ENCODE measurements around the gene APOL2.

APOL2 gene

DNA sequence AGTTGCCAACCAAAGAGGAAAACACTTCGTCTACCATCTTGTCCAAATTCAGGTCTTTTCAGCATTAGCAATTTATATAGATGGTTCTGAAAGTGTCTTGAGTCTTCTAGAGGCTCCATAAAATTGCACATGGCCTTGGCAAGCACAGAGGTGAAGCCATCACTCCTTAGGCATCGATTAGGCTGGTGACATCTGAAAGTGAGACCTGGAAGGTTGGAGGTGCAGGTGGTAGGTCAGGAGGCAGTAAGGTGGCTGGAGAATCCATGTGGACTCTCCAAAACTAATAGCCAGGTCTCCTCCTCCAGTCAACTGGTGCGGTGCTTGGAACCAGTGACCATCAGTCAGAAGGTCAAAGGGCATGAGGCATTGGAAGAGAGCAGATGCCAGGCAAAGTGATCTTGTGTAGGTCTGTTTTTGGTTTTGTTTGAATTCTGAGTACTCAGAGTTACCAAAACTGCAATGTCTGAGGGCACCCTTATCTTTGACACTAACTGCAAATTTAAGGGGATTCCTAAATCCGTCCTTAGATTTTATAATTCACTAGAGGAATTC lies 6.6 kb upstream of the APOL2 start:
- Histone ChIP-seq H3K27me3 (no peaks in the 10 kb centered on the region), H3K4me1 (ENCODE audit: control insufficient read depth in 1 of 2, insufficient read depth in 1 of 2, low read depth in 1 of 2, low read length in 1 of 2) (no peaks in the 10 kb centered on the region), H3K27ac (no peak overlapping the region), H3K9me3 (no peaks in the 10 kb centered on the region), H3K36me3 (no peaks in the 10 kb centered on the region), H3K4me3 (ENCODE audit: low read depth in 1 of 2, low read length in 1 of 2) (no peak overlapping the region)
- TF ChIP-seq, protein P1, sequence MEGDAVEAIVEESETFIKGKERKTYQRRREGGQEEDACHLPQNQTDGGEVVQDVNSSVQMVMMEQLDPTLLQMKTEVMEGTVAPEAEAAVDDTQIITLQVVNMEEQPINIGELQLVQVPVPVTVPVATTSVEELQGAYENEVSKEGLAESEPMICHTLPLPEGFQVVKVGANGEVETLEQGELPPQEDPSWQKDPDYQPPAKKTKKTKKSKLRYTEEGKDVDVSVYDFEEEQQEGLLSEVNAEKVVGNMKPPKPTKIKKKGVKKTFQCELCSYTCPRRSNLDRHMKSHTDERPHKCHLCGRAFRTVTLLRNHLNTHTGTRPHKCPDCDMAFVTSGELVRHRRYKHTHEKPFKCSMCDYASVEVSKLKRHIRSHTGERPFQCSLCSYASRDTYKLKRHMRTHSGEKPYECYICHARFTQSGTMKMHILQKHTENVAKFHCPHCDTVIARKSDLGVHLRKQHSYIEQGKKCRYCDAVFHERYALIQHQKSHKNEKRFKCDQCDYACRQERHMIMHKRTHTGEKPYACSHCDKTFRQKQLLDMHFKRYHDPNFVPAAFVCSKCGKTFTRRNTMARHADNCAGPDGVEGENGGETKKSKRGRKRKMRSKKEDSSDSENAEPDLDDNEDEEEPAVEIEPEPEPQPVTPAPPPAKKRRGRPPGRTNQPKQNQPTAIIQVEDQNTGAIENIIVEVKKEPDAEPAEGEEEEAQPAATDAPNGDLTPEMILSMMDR (IDR thresholded peaks at IDR 0.05), result no peak

DNA sequence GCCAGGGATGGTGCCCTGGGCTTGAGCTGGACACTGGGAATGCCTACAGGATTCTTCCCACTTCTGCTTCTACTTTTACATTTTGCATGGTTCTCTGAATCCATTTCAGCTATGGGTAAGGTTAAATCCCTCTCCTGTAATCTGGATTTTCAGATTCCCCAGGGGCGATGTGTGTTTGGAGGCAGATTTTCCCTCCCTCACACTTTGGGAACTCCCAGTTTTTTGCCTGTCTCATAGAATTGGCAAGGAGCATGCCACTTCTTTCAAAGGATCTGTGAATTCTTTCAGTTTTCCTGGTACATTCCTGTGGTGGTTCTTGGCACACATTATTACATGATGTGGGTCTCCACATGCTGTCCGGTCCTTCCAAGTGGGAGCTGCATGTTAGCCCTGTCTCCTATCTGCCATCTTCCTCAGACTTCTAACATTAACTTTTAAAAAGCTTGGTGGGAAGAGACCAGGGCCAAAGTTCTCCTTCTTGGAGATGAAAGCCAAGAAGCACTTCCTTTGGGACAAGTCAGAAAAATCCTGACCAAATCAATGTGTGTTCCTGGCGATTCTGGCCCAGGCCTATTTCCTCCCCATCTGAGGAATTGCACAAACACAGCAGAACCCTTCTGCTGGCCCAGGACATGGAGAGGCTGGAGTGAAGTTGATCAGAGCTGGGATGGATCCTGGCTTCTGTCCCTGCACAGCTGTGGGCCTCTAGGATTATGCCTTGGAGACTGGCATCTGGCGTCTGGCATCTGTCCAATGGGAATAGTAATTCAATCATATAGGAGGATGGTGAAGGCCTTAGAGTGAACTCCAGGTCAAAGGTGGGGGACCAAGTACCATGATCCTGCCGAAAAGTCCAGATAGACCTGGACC lies 5.4 kb upstream of the APOL2 start:
- H3K27ac ChIP-seq, result no peak overlapping the region
- H3K4me3 ChIP-seq (ENCODE audit: low read depth in 1 of 2, low read length in 1 of 2), result no peak overlapping the region
- H3K4me1 ChIP-seq (ENCODE audit: control insufficient read depth in 1 of 2, insufficient read depth in 1 of 2, low read depth in 1 of 2, low read length in 1 of 2), result peaks cover 4 to 5% of the 10 kb centered on the region in 2 experiments
- no peaks in the 10 kb centered on the region for H3K36me3 ChIP-seq
- H3K9me3 ChIP-seq, result no peaks in the 10 kb centered on the region
- no peaks in the 10 kb centered on the region for H3K27me3 ChIP-seq
- TF ChIP-seq, protein P1 (IDR thresholded peaks at IDR 0.05), result no peak

- H3K27ac ChIP-seq, result no peak overlapping the region
- H3K27me3 ChIP-seq, result no peaks in the 10 kb centered on the region
- H3K36me3 ChIP-seq, result no peaks in the 10 kb centered on the region
- no peaks in the 10 kb centered on the region for H3K9me3 ChIP-seq
- no peak overlapping the region for H3K4me3 ChIP-seq (ENCODE audit: low read depth in 1 of 2, low read length in 1 of 2)
- H3K4me1 ChIP-seq (ENCODE audit: control insufficient read depth in 1 of 2, insufficient read depth in 1 of 2, low read depth in 1 of 2, low read length in 1 of 2), result peaks cover 7 to 10% of the 10 kb centered on the region in 2 experiments
- TF ChIP-seq, protein P1 (IDR thresholded peaks at IDR 0.05), result no peak
Measured at GRCh38 chr22:36243986-36244385, 4.7 kb upstream of the APOL2 start.

- Histone ChIP-seq H3K36me3 (peaks cover 31% of the 10 kb centered on the region), H3K27ac (peak overlapping the region; percentile 91), H3K9me3 (no peaks in the 10 kb centered on the region), H3K27me3 (no peaks in the 10 kb centered on the region), H3K4me1 (ENCODE audit: control insufficient read depth in 1 of 2, insufficient read depth in 1 of 2, low read depth in 1 of 2, low read length in 1 of 2) (peaks cover 30 to 37% of the 10 kb centered on the region in 2 experiments), H3K4me3 (ENCODE audit: low read depth in 1 of 2, low read length in 1 of 2) (peak overlapping the region; percentile 78 to 85)
- TF ChIP-seq, protein P1 (IDR thresholded peaks at IDR 0.05), result no peak
Measured at GRCh38 chr22:36239150-36239400, 252 bp downstream of the APOL2 start.

DNA sequence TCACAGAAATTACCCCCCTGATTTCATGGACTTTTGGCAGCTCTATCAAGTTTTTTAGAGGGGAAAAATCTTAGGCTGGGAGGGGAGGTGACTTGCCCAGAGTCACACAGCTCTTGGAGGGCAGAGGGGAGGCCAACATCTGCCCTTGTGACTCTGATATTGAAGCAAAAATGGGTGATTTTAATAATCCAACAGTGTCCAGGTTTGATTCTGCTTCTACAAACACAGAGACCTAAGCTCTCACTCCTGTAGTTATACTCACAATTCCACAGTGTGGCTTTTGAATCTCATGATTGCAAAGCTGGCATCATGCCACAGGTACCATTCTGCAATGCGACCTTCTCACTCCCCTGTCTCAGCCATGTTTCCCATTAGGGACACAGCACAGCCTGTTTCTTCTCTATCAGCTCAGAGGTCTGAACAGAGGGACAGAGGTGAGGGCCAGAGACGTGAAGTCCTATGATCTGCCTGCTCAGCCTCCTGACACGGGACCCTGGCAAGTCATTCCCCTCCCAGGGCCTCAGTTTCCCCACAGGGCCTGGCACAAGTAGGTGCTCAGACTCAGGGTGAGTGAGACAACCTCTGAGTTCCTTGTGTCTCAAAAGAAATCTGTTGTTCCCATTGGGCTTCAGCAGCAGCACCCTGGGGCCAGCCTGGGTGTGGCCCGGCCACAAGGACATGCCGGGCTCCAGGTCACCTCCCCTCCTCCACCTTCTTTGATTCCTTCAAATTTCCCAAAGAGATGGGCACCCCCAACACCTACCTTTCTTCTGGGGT lies 766 bp downstream of the APOL2 start:
- peaks cover 35 to 41% of the 10 kb centered on the region in 2 experiments for H3K4me1 ChIP-seq (ENCODE audit: control insufficient read depth in 1 of 2, insufficient read depth in 1 of 2, low read depth in 1 of 2, low read length in 1 of 2)
- H3K27ac ChIP-seq, result peak overlapping the region; percentile 91
- TF ChIP-seq, protein P1 (IDR thresholded peaks at IDR 0.05), result no peak
- H3K4me3 ChIP-seq (ENCODE audit: low read depth in 1 of 2, low read length in 1 of 2), result peak overlapping the region; percentile 78 to 85
- no peaks in the 10 kb centered on the region for H3K9me3 ChIP-seq
- H3K36me3 ChIP-seq, result peaks cover 37% of the 10 kb centered on the region
- H3K27me3 ChIP-seq, result no peaks in the 10 kb centered on the region

Data from neutrophil (primary cell).